NCI-H1417 treated with DMSO at 0.1 percent for 48 hours (cell line): ENCODE measurements around the gene ARHGAP24.

Source experiments
- DNase-seq: peaks from one replicate; lab custom pipeline; 2025; lab: John Stamatoyannopoulos, UW

Gene ARHGAP24

GRCh38 chr4:85474818-85475630, at the start of gene ARHGAP24:
Gene ARHGAP24 (plus strand): TSS chr4:85475150.
- DNase-seq, result peak; percentile 16

- no peak for DNase-seq
These were observed 48.6 kb upstream of the ARHGAP24 start for GRCh38 chr4:85426366-85426765.

- DNase-seq, result no peak
These were observed 47.8 kb upstream of the ARHGAP24 start for GRCh38 chr4:85427123-85427522.

GRCh38 chr4:85430226-85430625, 44.7 kb upstream of the ARHGAP24 start:
- DNase-seq, result no peak

GRCh38 chr4:85430697-85431096, 44.3 kb upstream of the ARHGAP24 start:
- no peak for DNase-seq

- DNase-seq, result no peak
These were observed 43.8 kb upstream of the ARHGAP24 start for GRCh38 chr4:85431156-85431555.

GRCh38 chr4:85431881-85432485, 43.0 kb upstream of the ARHGAP24 start:
- DNase-seq, result no peak

GRCh38 chr4:85445050-85445639, 29.8 kb upstream of the ARHGAP24 start:
- no peak for DNase-seq

- no peak for DNase-seq
These were observed 28.6 kb upstream of the ARHGAP24 start for GRCh38 chr4:85446141-85446861.

- no peak for DNase-seq
These were observed 25.8 kb upstream of the ARHGAP24 start for GRCh38 chr4:85448906-85449890.

GRCh38 chr4:85452058-85452731, 22.8 kb upstream of the ARHGAP24 start:
- DNase-seq, result no peak

GRCh38 chr4:85455942-85456341, 19.0 kb upstream of the ARHGAP24 start:
- DNase-seq, result no peak

GRCh38 chr4:85457752-85458467, 17.0 kb upstream of the ARHGAP24 start:
- DNase-seq, result no peak

GRCh38 chr4:85459736-85460135, 15.2 kb upstream of the ARHGAP24 start:
- no peak for DNase-seq

GRCh38 chr4:85474356-85474755, 594 bp upstream of the ARHGAP24 start:
- no peak for DNase-seq

GRCh38 chr4:85475631-85476233, 782 bp downstream of the ARHGAP24 start:
- no peak for DNase-seq

- DNase-seq, result no peak
These were observed 1.4 kb downstream of the ARHGAP24 start for GRCh38 chr4:85476381-85476780.

GRCh38 chr4:85477534-85477933, 2.6 kb downstream of the ARHGAP24 start:
- no peak for DNase-seq

- DNase-seq, result no peak
These were observed 3.6 kb downstream of the ARHGAP24 start for GRCh38 chr4:85478576-85478975.
